GM19238 (cell line): Measurements from ENCODE around the gene TTC17.
"Not testable (repeated sequence)": the region's sequence is repeated elsewhere in the genome, so short reads cannot be mapped to it uniquely, and the experiment has no call there.

ENCODE experiments used
- DNase-seq: peaks from one replicate; pipeline ENCODE4 v3.0.0; 2011; ENCODE audit warnings: low spot score; ENCODE audit not compliant: insufficient read length

Gene TTC17

DNA sequence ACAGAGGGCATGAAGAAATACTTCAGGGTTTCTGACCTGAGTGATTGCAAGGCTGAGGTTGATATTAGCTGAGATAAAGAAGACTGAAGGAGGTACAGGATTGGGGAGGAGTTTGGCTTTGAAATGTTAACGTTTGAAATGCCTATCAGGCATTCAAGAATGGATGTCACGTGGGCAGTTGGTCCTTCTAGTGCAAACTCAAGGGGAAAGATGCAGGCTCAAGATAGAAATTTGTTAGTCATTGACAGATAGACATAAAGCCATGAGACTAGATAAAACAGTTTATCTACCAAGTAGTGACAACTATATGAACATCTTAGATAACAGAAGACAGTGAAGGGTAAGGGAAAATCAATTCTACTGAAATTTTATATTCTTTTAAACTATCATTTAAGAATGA, 23.1 kb downstream of the TTC17 start:
- no peak for DNase-seq

DNA sequence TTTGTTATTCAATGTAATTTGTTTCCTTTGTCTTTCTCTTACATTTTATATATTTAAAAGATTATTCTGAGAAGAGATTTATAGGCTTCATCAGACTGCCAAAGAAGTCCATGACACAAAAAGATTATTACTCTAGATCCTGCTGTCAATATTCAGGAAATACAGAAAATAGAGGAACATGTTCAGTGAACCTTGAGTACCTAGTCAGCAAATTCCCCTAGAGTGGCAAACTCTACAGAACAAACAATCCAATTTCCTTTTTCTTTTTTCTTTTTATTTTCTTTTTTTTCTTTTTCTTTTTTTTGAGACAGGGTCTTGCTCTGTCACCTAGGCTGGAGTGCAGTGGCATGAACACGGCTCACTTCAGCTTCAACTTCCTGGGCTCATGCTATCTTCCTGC, 23.9 kb downstream of the TTC17 start:
- DNase-seq: no peak

- DNase-seq: no peak
Measured at GRCh38 chr11:43384393-43384792, 25.7 kb downstream of the TTC17 start.

DNA sequence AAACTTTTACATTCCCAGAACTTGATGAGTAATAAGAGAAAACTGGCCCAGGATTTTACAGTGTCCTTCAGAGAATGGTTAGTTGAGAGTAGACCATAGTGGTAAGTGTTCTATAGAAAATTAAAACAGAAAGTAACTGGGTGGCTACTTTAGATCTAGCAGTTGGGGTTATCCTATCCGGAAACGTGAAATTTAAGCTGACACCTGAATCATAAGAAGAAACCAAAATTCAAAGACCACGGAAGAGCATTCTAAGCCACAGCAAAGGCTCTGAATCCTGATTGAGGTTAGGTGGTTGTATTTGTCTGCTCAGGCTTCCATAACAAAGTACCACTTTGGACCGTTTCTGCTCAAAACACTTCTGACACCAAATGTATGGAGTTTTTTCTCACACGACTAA, 34.0 kb downstream of the TTC17 start:
- DNase-seq: no peak

- no peak for DNase-seq
Measured at GRCh38 chr11:43393765-43394355, 35.1 kb downstream of the TTC17 start.

DNA sequence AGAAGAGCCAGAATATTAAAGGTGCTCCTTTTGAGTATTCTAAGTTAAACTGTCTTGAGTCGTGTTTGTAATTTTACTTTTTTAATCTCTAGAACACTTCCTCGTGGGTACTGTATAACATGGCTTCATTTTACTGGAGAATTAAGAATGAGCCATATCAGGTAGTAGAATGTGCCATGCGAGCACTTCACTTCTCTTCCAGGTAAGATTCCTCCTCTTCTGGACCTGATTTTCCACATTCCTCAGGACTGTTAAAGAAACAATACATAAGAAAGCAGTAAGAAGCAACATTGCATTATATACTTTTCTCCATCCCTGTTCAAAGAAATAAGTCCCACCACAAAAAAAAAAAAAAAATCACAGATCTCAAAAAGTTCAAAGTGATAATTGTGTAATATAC, 37.9 kb downstream of the TTC17 start:
- no peak for DNase-seq

DNA sequence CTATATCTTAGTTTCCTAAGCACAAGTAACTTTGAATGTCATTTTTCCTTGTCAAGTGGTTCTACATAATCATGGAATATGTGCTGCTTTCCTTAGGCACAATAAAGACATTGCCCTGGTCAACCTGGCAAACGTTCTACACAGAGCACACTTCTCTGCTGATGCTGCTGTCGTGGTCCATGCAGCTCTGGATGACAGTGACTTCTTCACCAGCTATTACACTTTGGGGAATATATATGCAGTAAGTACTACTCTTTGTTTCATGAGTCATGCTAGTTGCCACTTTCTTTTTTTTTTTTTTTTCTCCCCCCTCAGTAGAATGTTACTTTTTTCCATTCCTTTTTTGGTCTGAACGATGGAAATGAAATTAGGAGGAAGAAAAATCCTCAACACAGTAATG, 38.5 kb downstream of the TTC17 start:
- DNase-seq: no peak

DNA sequence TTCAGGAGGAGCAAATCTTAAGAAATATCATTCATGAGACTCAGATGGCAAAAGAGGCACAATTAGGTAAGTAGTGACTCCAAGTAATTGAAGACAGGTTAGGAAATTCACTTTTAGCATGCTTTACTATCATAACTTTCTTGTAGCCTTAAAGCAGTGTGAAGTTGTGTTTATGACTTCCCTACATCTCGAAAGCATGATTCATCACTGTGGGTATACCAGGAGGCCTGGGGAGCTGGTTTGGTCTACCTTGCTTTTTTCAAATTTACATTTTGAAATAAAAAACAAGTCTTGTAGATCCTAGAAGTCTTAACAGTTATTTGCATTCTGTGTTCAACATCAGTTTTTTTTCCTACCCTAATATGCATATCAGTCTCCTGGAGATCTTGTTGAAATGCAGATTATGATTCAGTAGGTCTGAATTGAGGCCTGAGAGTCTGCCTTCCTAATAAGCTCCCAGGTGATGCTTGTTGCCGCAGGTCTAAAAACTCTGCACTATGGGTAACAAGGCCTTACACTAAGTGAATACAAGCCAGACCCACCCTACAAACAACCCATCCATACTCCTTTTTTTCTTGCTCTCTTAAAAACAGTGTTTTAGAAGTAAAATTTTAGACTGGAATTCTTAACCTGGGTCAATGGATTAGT, 41.4 kb downstream of the TTC17 start:
- no peak for DNase-seq

DNA sequence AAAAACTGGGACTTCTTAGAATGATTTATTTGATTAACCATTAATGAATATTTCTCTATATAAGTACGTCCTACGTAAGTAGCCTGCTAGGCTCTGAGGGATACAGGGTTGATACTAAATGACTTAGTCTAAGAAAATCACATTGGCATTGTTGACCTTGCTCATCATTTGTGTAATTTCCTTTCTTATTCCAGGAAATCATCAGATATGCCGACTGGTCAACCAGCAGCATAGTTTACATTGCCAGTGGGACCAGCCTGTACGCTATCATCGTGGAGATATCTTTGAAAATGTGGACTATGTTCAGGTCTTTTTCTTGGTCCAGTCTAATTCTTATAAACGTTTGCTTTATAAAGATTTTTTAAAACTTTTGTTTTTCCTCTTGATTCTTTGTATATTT, 42.5 kb downstream of the TTC17 start:
- DNase-seq: no peak

GRCh38 chr11:43401811-43402210, 43.1 kb downstream of the TTC17 start:
- not testable (repeated sequence) for DNase-seq

- DNase-seq: no peak
Measured at GRCh38 chr11:43403357-43404231, 44.9 kb downstream of the TTC17 start.

GRCh38 chr11:43404406-43404805, 45.7 kb downstream of the TTC17 start:
- DNase-seq: no peak

- no peak for DNase-seq
Measured at GRCh38 chr11:43404836-43405479, 46.2 kb downstream of the TTC17 start.

GRCh38 chr11:43408277-43408676, 49.6 kb downstream of the TTC17 start:
- DNase-seq: no peak

- DNase-seq: no peak
Measured at GRCh38 chr11:43410394-43410793, 51.7 kb downstream of the TTC17 start.

DNA sequence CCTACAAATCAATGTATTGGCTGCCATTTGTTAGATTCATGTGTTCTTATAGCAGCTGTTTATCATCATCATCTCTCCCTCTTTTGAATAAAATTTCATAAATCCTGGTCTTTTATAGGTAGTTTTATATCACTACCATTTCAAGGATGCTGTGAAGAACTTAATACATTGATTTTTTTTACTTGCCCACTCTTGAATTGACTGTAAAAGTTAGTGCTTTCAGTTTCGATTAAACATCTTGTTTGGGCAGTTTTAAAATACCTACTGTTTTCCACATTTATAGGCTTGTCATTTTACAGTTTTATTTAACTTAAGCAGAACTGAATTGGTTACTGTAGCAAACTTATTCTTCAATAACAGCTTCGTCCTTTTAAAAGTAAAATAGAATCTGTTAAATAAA, 59.5 kb downstream of the TTC17 start:
- no peak for DNase-seq

DNA sequence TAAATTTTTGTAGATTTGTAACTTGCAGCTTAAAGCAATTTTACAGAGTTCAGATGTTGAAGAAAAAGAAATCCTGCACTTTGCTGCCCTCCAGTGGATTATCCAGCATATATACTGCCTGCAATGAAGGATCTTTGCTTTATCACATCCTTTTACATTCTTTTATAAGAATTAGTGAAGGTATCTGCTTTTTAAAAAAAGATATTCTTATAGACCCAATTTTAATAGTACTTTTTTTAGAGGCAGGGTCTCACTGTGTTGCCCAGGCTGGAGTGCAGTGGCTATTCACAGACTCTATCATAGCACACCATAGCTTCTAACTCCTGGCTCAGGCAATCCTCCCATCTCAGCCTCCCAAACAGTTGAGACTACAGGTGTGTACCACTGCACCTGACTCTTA, 60.7 kb downstream of the TTC17 start:
- DNase-seq: peak; percentile 1

DNA sequence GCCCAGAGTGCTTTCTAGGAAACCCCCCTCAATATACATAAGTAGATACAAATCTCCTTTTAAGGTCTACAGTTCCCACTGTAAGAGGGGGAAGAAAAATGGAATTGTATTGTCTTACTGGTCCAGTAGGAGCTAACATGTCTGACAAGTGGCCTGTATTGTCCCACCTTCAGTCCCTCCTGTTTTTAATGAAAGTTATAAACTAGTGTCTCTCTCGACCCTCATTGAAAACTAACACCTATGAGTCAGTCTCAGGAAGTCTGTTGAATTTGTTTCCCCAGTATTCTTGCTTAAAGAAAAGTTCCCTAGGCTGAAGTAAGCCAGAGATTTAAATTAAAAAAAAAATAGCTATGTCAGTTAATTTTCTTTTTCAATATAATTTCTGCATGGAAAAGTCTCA, 69.3 kb downstream of the TTC17 start:
- DNase-seq: no peak

DNA sequence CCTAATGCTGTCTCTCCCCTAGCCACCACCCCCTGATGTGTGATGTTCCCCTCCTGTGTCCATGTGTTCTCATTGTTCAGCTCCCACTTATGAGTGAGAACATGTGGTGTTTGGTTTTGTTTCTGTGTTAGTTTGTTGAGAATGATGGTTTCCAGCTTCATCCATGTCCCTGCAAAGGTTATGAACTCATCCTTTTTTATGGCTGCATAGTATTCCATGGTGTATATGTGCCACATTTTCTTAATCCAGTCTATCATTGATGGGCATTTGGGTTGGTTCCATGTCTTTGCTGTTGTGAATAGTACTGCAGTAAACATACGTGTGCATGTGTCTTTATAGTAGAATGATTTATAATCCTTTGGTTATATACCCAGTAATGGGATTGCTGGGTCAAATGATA, 72.2 kb downstream of the TTC17 start:
- not testable (repeated sequence) for DNase-seq

DNA sequence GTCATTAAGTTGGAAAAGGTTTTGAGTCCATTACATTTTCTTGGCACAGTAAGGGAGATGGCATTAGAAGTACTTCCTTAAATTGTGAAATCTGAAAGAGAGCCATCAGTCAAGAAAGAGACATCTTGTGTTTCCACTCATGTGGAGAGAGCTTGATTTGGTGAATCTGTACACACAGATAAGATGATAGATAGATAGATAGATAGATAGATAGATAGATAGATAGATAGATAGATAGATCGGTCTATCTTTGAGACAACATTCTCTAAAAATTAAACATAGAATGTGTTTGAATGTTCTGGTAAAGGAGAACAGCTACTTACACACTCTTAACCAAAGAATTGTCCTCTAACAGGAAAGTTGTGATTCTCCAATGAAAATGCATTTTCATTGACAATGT, 76.2 kb downstream of the TTC17 start:
- no peak for DNase-seq

DNA sequence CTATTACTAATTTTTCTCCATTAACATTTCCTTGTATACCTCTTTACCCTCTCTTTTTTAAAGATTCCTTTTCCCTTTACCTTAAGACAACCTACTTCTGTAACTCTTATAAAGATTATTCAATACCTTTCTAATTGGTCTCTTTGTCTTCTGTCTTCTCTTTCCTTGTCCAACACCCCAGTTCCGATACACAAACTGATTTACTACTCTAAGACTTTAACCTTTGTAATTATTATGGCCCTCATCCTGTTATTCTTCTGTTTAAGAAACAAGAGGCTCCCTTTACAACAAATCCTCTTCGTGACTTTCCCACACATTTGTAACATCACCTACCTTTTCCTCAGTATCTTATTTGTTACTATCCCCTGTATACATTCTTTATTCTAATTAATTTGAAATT, 81.8 kb downstream of the TTC17 start:
- DNase-seq: no peak

GRCh38 chr11:43443811-43444210, 85.1 kb downstream of the TTC17 start:
- DNase-seq: no peak
